IMR-90 (cell line): Measurements from ENCODE around the gene STK32A. TPM values are rescaled to one million over a fixed set of nuclear protein-coding genes. Genes with fewer than 3 reads are reported as not detected.

Experiments used
- ATAC-seq: fragments of 200-7000 bp; cut with Tn5 transposase; 2 replicates; pipeline ENCODE4 v1.9.1; 2020; ENCODE audit warnings: low read depth, mild to moderate bottlenecking, moderate library complexity
- BruUV-seq: library from RNA; stranded (reverse); fragments of 400-500 nt; replicated peaks from 2 replicates; lab custom pipeline; 2021; lab: Mats Ljungman, UMichigan
- CTCF ChIA-PET: fragments of 300-600 bp; formaldehyde crosslinking; extraction: SDS; loops from one replicate; lab custom pipeline; 2021; ENCODE audit warnings: antibody characterized with exemption; lab: Yijun Ruan, JAX
- POLR2A ChIA-PET: fragments of 300-600 bp; sonication (Branson Sonifier 250); formaldehyde crosslinking; loops from one replicate; lab custom pipeline; 2022; ENCODE audit warnings: antibody characterized with exemption; ENCODE audit not compliant: unreplicated experiment; lab: Charles Lee
- DNase-seq: peaks from one replicate; pipeline ENCODE4 v3.0.0; 2013
- H2AFZ ChIP-seq: replicated peaks from 2 replicates; pipeline ENCODE3; 2013; ENCODE audit warnings: low read length, mild to moderate bottlenecking; ENCODE audit not compliant: poor library complexity
- H2AK5ac ChIP-seq: 2 replicates; pipeline ENCODE4 v1.6.1; 2013; ENCODE audit warnings: low read depth, low read length, inconsistent platforms
- H2AK9ac ChIP-seq: replicated peaks from 2 replicates; pipeline ENCODE3; 2013; ENCODE audit warnings: mild to moderate bottlenecking, low read depth, low read length, moderate library complexity; ENCODE audit not compliant: poor library complexity
- H2BK120ac ChIP-seq: 2 replicates; pipeline ENCODE4 v1.6.1; 2013; ENCODE audit warnings: low read depth, low read length, inconsistent platforms
- H2BK15ac ChIP-seq: 3 replicates; pipeline ENCODE4 v1.6.1; 2013; ENCODE audit warnings: low read depth, low read length, inconsistent platforms
- H2BK20ac ChIP-seq: 2 replicates; pipeline ENCODE4 v1.6.1; 2013; ENCODE audit warnings: low read depth, mild to moderate bottlenecking, inconsistent platforms, low read length, moderate library complexity
- H2BK5ac ChIP-seq: 2 replicates; pipeline ENCODE4 v1.6.1; 2013; ENCODE audit warnings: mild to moderate bottlenecking, low read depth, low read length, inconsistent platforms; ENCODE audit not compliant: poor library complexity, severe bottlenecking
- H3K14ac ChIP-seq: replicated peaks from 2 replicates; pipeline ENCODE4 v1.6.1; 2013; ENCODE audit warnings: low read depth, low read length, inconsistent platforms
- H3K18ac ChIP-seq: 2 replicates; pipeline ENCODE4 v1.6.1; 2013; ENCODE audit warnings: low read depth, low read length, control low read depth
- H3K23ac ChIP-seq: 2 replicates; pipeline ENCODE4 v1.6.1; 2013; ENCODE audit warnings: low read depth, low read length, inconsistent platforms
- H3K27ac ChIP-seq: 2 replicates; pipeline ENCODE4 v1.5.1; 2013; ENCODE audit warnings: mild to moderate bottlenecking, control low read depth, low read length; ENCODE audit not compliant: insufficient read depth
- H3K27me3 ChIP-seq: 2 replicates; pipeline ENCODE4 v1.6.1; 2013; ENCODE audit warnings: low read length; ENCODE audit not compliant: control insufficient read depth, insufficient read depth
- H3K36me3 ChIP-seq: 2 replicates; pipeline ENCODE4 v1.6.1; 2013; ENCODE audit warnings: low read length, mixed read lengths; ENCODE audit not compliant: control insufficient read depth, insufficient read depth
- H3K4ac ChIP-seq: 2 replicates; pipeline ENCODE4 v1.6.1; 2013; ENCODE audit warnings: low read depth, low read length, inconsistent platforms
- H3K4me1 ChIP-seq: 2 replicates; pipeline ENCODE4 v1.6.1; 2013; ENCODE audit warnings: low read length, mixed read lengths; ENCODE audit not compliant: control insufficient read depth, insufficient read depth
- H3K4me2 ChIP-seq: 2 replicates; pipeline ENCODE4 v1.6.1; 2013; ENCODE audit warnings: low read depth, mild to moderate bottlenecking, control low read depth, low read length, moderate library complexity
- H3K4me3 ChIP-seq: 2 replicates; pipeline ENCODE4 v1.5.1; 2013; ENCODE audit warnings: low read depth, mild to moderate bottlenecking, control low read depth, low read length, moderate library complexity; ENCODE audit not compliant: insufficient read depth
- H3K56ac ChIP-seq: 2 replicates; pipeline ENCODE4 v1.6.1; 2013; ENCODE audit warnings: low read length, inconsistent platforms; ENCODE audit not compliant: insufficient read depth; ENCODE audit errors: extremely low read depth
- H3K79me1 ChIP-seq, 2 experiments: 2 replicates each; pipeline ENCODE4 v1.6.1; 2013; ENCODE audit warnings: low read length in 2 of 2, inconsistent platforms in 1 of 2, low read depth in 1 of 2
- H3K9ac ChIP-seq: 2 replicates; pipeline ENCODE4 v1.6.1; 2013; ENCODE audit warnings: low read depth, low read length, control low read depth
- H3K9me1 ChIP-seq: 2 replicates; pipeline ENCODE4 v1.6.1; 2013; ENCODE audit warnings: low read length, inconsistent platforms; ENCODE audit not compliant: insufficient read depth
- H3K9me3 ChIP-seq: 2 replicates; pipeline ENCODE4 v1.6.1; 2013; ENCODE audit warnings: low read length; ENCODE audit not compliant: control insufficient read depth, insufficient read depth
- H4K20me1 ChIP-seq: 2 replicates; pipeline ENCODE4 v1.6.1; 2013; ENCODE audit warnings: low read length, inconsistent platforms; ENCODE audit not compliant: insufficient read depth
- H4K5ac ChIP-seq: 2 replicates; pipeline ENCODE4 v1.6.1; 2013; ENCODE audit warnings: mild to moderate bottlenecking, low read depth, low read length, control low read depth
- H4K8ac ChIP-seq, 2 experiments: 2 replicates each; pipeline ENCODE4 v1.6.1; 2013; ENCODE audit warnings: low read depth in 2 of 2, low read length in 2 of 2, control low read depth in 1 of 2, inconsistent platforms in 1 of 2
- H4K91ac ChIP-seq: 2 replicates; pipeline ENCODE4 v1.6.1; 2013; ENCODE audit warnings: low read depth, low read length, inconsistent platforms; ENCODE audit not compliant: insufficient read depth
- MAZ ChIP-seq: IDR thresholded peaks from 2 replicates; pipeline ENCODE4 v1.6.1; 2012; ENCODE audit warnings: low read depth, mild to moderate bottlenecking, low read length, improper control_type of control experiment, moderate library complexity, borderline replicate concordance
- WGBS, 2 experiments: methylation state at CpG; one replicate each; pipeline versions ENCODE4 v1.1.5 to v1.1.7; 2013; ENCODE audit warnings: missing lambda C conversion rate in 2 of 2; ENCODE audit not compliant: insufficient read length in 1 of 2; ENCODE audit errors: extremely low coverage in 2 of 2; 5-methylcytosine and 5-hydroxymethylcytosine counted together
- dilution Hi-C: fragments of 300-500 bp; cut with HindIII; formaldehyde crosslinking; loops from one replicate; pipeline ENCODE4 v1.14.3; 2018; ENCODE audit warnings: low sequenced_read_pairs; ENCODE audit not compliant: unreplicated experiment
- in situ Hi-C: fragments of 300-500 bp; cut with MboI; formaldehyde crosslinking; loops from 3 replicates; pipeline ENCODE4 v1.14.3; 2019; ENCODE audit warnings: low sequenced_read_pairs, inconsistent platforms, mixed read lengths
- intact Hi-C: fragments of 100-400 bp; cut with micrococcal nuclease; formaldehyde crosslinking; loops from 2 replicates; pipeline ENCODE4 v1.10.0; 2022
- polyA plus RNA-seq, 3 experiments: library from polyadenylated mRNA; depleted of rRNA; stranded (reverse); fragments of >200 nt; gene quantifications; 2 replicates each; pipeline ENCODE4 v1.2.3, GENCODE V29; 2012; ENCODE audit warnings: low replicate concordance in 1 of 3
- total RNA-seq: library from RNA; depleted of rRNA; stranded (reverse); fragments of >200 nt; gene quantifications from 2 replicates; pipeline ENCODE4 v1.2.3, GENCODE V29; 2012
- TF ChIP-seq, protein P1 (sequence below): fragments of 150-350 bp; IDR thresholded peaks from 2 replicates; pipeline ENCODE4 v1.6.1; 2017; ENCODE audit warnings: mild to moderate bottlenecking, antibody characterized with exemption, low read length, low read depth
- TF ChIP-seq, protein P2 (sequence below): fragments of 150-350 bp; IDR thresholded peaks from 2 replicates; pipeline ENCODE4 v1.6.1; 2016; ENCODE audit warnings: low read depth, mild to moderate bottlenecking, low read length, moderate library complexity, borderline replicate concordance

The STK32A gene
- total and polyA plus RNA-seq, 2 of the 4 experiments (the other 2 are of a cell fraction) = 0.12 to 0.18 TPM

DNA sequence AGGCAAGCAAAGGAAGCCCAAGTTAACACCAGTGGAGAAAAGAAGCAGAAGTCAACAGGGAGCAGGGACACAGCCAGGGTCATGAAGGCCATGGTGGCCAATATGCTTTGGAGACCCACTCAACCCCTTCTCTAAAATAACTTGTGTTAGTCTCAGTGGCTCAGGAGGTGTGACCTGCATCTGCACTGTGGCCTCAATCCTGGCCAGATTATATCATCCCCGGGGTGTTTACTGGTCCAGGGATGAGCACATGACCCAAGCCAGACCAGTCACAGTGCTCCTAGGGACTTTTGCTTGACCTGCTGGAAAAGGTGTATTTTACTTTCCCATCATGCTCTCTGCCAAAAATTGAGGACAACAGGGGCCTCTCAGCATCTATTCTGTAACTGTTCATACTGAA, 169.9 kb downstream of the STK32A start:
- H3K4me2 ChIP-seq = peak overlapping the region; percentile 24
- BruUV-seq = no TSS peak
- H4K20me1 ChIP-seq = 0 out of 2 replicates have a peak, but pooled peaks cover 5% of the 10 kb centered on the region
- peaks cover 15% of the 10 kb centered on the region for H3K4me1 ChIP-seq
- H3K4me3 ChIP-seq = no peak overlapping the region
- H2BK5ac ChIP-seq = peak overlapping the region; percentile 85
- H3K9me3 ChIP-seq = no peaks in the 10 kb centered on the region
- in situ Hi-C loops (no loop called here), dilution Hi-C loops (no loop called here), intact Hi-C loops (loop anchor here (5.0 kb wide), 2 partner anchors 48 to 153 kb away; no protein-coding TSS in a partner anchor)
- peak overlapping the region; percentile 91 for H2BK120ac ChIP-seq
- H3K27me3 ChIP-seq = no peaks in the 10 kb centered on the region
- peak overlapping the region in 1 of 2 experiments; percentile 78; a peak in 2 of 4 replicates for H4K8ac ChIP-seq
- peak overlapping the region; percentile 64 for H3K18ac ChIP-seq
- peak overlapping the region; percentile 93 for H3K27ac ChIP-seq
- POLR2A ChIA-PET = no interaction called here
- H3K4ac ChIP-seq = peak overlapping the region; percentile 87
- H2AFZ ChIP-seq = peak overlapping the region; percentile 90
- peak overlapping the region; percentile 81 for H4K91ac ChIP-seq
- peaks cover 0 to 22% of the 10 kb centered on the region in 2 experiments; a peak in 2 of 4 replicates for H3K79me1 ChIP-seq
- peak overlapping the region; percentile 76 for H2AK9ac ChIP-seq
- peak overlapping the region; percentile 75 for H3K14ac ChIP-seq
- CTCF ChIA-PET = interaction anchor here (0.7 to 1.8 kb wide), 4 partner anchors 30 to 948 kb away, joined by 3 to 7 read pairs (median 3); no protein-coding TSS in a partner anchor
- peaks cover 29% of the 10 kb centered on the region for H3K9me1 ChIP-seq
- H3K9ac ChIP-seq = no peak overlapping the region
- no peak for DNase-seq
- peak overlapping the region; percentile 55 for H2AK5ac ChIP-seq
- no peak for ATAC-seq
- no peak overlapping the region for H3K56ac ChIP-seq
- H2BK15ac ChIP-seq = peak overlapping the region; percentile 87; the same call in 2 of the 3 replicates
- H3K36me3 ChIP-seq = peaks cover 5% of the 10 kb centered on the region; the same call in 1 of the 2 replicates
- 100% methylated on average over 1 of the region's 1 CpG; no CpG with 5 or more reads in 1 of the 2 experiments for WGBS, 2 experiments
- TF ChIP-seq, protein P1, sequence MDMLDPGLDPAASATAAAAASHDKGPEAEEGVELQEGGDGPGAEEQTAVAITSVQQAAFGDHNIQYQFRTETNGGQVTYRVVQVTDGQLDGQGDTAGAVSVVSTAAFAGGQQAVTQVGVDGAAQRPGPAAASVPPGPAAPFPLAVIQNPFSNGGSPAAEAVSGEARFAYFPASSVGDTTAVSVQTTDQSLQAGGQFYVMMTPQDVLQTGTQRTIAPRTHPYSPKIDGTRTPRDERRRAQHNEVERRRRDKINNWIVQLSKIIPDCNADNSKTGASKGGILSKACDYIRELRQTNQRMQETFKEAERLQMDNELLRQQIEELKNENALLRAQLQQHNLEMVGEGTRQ = peak; percentile 54
- TF ChIP-seq, protein P2, sequence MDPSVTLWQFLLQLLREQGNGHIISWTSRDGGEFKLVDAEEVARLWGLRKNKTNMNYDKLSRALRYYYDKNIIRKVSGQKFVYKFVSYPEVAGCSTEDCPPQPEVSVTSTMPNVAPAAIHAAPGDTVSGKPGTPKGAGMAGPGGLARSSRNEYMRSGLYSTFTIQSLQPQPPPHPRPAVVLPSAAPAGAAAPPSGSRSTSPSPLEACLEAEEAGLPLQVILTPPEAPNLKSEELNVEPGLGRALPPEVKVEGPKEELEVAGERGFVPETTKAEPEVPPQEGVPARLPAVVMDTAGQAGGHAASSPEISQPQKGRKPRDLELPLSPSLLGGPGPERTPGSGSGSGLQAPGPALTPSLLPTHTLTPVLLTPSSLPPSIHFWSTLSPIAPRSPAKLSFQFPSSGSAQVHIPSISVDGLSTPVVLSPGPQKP = no peak
- TF ChIP-seq MAZ = no peak
- H4K5ac ChIP-seq = peak overlapping the region; percentile 4
- H3K23ac ChIP-seq = peak overlapping the region; percentile 71; the same call in 1 of the 2 replicates
- H2BK20ac ChIP-seq = peak overlapping the region; percentile 83
